ENCODE results near the gene MCC. TPM values are rescaled to one million over a fixed set of nuclear protein-coding genes. Genes with fewer than 3 reads are reported as not detected.

Gene MCC
- total RNA-seq, 1 experiment from 2014 or later = 23.5 TPM

DNA sequence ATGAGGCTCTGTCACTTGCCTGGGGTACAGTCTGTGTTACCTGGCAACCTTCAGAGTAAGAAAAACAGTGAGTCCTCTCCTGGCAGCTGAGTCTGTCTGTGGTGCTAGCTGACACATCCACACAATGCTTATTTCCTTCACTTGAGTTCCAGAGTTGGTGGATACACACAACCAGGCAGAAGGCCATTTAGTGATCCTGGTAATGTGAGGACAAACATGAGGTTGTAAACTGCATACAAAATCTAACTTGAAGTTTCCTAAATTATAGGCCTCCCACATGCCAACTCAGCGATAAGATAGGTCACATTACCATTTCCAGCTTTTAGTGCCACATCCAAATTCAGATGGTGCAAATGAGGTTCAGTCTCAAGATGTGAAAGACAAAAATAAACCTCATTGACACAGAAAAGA lies 386.1 kb downstream of the MCC start:
- CTCF ChIA-PET = no interaction called here
- ATAC-seq (no peak), DNase-seq (ENCODE audit: low spot score) (no peak)
- POLR2A ChIA-PET = no interaction called here
- no peak for TF ChIP-seq KAT7 (CRISPR knock-in tag; IDR thresholded peaks at IDR 0.05; ENCODE audit: borderline replicate concordance)
- TF ChIP-seq, protein P1, sequence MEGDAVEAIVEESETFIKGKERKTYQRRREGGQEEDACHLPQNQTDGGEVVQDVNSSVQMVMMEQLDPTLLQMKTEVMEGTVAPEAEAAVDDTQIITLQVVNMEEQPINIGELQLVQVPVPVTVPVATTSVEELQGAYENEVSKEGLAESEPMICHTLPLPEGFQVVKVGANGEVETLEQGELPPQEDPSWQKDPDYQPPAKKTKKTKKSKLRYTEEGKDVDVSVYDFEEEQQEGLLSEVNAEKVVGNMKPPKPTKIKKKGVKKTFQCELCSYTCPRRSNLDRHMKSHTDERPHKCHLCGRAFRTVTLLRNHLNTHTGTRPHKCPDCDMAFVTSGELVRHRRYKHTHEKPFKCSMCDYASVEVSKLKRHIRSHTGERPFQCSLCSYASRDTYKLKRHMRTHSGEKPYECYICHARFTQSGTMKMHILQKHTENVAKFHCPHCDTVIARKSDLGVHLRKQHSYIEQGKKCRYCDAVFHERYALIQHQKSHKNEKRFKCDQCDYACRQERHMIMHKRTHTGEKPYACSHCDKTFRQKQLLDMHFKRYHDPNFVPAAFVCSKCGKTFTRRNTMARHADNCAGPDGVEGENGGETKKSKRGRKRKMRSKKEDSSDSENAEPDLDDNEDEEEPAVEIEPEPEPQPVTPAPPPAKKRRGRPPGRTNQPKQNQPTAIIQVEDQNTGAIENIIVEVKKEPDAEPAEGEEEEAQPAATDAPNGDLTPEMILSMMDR (IDR thresholded peaks at IDR 0.05) = no peak
- TF ChIP-seq, protein P2, sequence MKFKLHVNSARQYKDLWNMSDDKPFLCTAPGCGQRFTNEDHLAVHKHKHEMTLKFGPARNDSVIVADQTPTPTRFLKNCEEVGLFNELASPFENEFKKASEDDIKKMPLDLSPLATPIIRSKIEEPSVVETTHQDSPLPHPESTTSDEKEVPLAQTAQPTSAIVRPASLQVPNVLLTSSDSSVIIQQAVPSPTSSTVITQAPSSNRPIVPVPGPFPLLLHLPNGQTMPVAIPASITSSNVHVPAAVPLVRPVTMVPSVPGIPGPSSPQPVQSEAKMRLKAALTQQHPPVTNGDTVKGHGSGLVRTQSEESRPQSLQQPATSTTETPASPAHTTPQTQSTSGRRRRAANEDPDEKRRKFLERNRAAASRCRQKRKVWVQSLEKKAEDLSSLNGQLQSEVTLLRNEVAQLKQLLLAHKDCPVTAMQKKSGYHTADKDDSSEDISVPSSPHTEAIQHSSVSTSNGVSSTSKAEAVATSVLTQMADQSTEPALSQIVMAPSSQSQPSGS (CRISPR knock-in tag; IDR thresholded peaks at IDR 0.05; ENCODE audit: borderline replicate concordance, low read depth) = no peak
- H3K4me3 Mint-ChIP-seq = no peak overlapping the region
- H3K27me3 Mint-ChIP-seq (ENCODE audit: low read depth) = no peaks in the 10 kb centered on the region
- no peaks in the 10 kb centered on the region for H3K9me3 Mint-ChIP-seq
- no peaks in the 10 kb centered on the region for H3K4me1 Mint-ChIP-seq
- H3K27ac Mint-ChIP-seq = no peak overlapping the region
- peaks cover 4% of the 10 kb centered on the region for H3K36me3 Mint-ChIP-seq

DNA sequence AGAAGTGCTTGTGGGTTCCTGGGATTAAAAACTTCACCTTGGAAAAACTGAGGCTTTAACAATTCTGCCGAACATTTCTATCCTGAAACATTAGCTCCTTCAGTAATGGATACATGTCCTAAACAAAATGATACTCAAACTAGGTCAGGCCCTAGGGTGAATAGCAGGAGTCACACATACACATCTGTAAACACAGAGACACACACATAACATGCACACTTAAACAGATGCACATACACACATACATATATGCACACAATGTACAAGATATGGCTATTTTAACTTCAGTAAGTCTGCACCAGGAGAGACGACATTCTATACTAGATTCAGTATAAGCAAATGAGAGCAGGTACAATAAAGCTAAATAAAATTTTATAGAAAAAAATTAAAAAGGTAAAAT lies 387.3 kb downstream of the MCC start:
- DNase-seq (ENCODE audit: low spot score) (no peak), ATAC-seq (no peak)
- Mint-ChIP-seq H3K27me3 (ENCODE audit: low read depth) (no peaks in the 10 kb centered on the region), H3K27ac (no peak overlapping the region), H3K9me3 (no peaks in the 10 kb centered on the region), H3K36me3 (peaks cover 4% of the 10 kb centered on the region), H3K4me1 (no peaks in the 10 kb centered on the region), H3K4me3 (no peak overlapping the region)
- ChIA-PET CTCF (interaction anchor here (0.6 kb wide), 2 partner anchors 20 to 73 kb away, joined by 3 read pairs; no protein-coding TSS in a partner anchor), POLR2A (interaction anchor here (0.8 kb wide), 1 partner anchor 523 kb away, joined by 10 read pairs; no protein-coding TSS in a partner anchor)
- TF ChIP-seq, protein P3, sequence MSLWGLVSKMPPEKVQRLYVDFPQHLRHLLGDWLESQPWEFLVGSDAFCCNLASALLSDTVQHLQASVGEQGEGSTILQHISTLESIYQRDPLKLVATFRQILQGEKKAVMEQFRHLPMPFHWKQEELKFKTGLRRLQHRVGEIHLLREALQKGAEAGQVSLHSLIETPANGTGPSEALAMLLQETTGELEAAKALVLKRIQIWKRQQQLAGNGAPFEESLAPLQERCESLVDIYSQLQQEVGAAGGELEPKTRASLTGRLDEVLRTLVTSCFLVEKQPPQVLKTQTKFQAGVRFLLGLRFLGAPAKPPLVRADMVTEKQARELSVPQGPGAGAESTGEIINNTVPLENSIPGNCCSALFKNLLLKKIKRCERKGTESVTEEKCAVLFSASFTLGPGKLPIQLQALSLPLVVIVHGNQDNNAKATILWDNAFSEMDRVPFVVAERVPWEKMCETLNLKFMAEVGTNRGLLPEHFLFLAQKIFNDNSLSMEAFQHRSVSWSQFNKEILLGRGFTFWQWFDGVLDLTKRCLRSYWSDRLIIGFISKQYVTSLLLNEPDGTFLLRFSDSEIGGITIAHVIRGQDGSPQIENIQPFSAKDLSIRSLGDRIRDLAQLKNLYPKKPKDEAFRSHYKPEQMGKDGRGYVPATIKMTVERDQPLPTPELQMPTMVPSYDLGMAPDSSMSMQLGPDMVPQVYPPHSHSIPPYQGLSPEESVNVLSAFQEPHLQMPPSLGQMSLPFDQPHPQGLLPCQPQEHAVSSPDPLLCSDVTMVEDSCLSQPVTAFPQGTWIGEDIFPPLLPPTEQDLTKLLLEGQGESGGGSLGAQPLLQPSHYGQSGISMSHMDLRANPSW (CRISPR knock-in tag; conservative IDR thresholded peaks at IDR 0.05; ENCODE audit: low read depth) = no peak
- no peak for TF ChIP-seq HMGA2 (CRISPR knock-in tag; IDR thresholded peaks at IDR 0.05)
- TF ChIP-seq, protein P4, sequence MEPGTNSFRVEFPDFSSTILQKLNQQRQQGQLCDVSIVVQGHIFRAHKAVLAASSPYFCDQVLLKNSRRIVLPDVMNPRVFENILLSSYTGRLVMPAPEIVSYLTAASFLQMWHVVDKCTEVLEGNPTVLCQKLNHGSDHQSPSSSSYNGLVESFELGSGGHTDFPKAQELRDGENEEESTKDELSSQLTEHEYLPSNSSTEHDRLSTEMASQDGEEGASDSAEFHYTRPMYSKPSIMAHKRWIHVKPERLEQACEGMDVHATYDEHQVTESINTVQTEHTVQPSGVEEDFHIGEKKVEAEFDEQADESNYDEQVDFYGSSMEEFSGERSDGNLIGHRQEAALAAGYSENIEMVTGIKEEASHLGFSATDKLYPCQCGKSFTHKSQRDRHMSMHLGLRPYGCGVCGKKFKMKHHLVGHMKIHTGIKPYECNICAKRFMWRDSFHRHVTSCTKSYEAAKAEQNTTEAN (CRISPR knock-in tag; IDR thresholded peaks at IDR 0.05) = no peak
- no peak for TF ChIP-seq CBFB (CRISPR knock-in tag; IDR thresholded peaks at IDR 0.05; ENCODE audit: low read depth)
- TF ChIP-seq, protein P5, sequence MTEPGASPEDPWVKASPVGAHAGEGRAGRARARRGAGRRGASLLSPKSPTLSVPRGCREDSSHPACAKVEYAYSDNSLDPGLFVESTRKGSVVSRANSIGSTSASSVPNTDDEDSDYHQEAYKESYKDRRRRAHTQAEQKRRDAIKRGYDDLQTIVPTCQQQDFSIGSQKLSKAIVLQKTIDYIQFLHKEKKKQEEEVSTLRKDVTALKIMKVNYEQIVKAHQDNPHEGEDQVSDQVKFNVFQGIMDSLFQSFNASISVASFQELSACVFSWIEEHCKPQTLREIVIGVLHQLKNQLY (CRISPR knock-in tag; IDR thresholded peaks at IDR 0.05) = no peak
- TF ChIP-seq NR3C1 (CRISPR knock-in tag; conservative IDR thresholded peaks at IDR 0.05; ENCODE audit: low read depth) = no peak
- no peak for TF ChIP-seq ETV6 (CRISPR knock-in tag; IDR thresholded peaks at IDR 0.05)
- TF ChIP-seq, protein P6, sequence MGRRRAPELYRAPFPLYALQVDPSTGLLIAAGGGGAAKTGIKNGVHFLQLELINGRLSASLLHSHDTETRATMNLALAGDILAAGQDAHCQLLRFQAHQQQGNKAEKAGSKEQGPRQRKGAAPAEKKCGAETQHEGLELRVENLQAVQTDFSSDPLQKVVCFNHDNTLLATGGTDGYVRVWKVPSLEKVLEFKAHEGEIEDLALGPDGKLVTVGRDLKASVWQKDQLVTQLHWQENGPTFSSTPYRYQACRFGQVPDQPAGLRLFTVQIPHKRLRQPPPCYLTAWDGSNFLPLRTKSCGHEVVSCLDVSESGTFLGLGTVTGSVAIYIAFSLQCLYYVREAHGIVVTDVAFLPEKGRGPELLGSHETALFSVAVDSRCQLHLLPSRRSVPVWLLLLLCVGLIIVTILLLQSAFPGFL (CRISPR knock-in tag; IDR thresholded peaks at IDR 0.05; ENCODE audit: borderline replicate concordance) = no peak
- TF ChIP-seq, protein P7, sequence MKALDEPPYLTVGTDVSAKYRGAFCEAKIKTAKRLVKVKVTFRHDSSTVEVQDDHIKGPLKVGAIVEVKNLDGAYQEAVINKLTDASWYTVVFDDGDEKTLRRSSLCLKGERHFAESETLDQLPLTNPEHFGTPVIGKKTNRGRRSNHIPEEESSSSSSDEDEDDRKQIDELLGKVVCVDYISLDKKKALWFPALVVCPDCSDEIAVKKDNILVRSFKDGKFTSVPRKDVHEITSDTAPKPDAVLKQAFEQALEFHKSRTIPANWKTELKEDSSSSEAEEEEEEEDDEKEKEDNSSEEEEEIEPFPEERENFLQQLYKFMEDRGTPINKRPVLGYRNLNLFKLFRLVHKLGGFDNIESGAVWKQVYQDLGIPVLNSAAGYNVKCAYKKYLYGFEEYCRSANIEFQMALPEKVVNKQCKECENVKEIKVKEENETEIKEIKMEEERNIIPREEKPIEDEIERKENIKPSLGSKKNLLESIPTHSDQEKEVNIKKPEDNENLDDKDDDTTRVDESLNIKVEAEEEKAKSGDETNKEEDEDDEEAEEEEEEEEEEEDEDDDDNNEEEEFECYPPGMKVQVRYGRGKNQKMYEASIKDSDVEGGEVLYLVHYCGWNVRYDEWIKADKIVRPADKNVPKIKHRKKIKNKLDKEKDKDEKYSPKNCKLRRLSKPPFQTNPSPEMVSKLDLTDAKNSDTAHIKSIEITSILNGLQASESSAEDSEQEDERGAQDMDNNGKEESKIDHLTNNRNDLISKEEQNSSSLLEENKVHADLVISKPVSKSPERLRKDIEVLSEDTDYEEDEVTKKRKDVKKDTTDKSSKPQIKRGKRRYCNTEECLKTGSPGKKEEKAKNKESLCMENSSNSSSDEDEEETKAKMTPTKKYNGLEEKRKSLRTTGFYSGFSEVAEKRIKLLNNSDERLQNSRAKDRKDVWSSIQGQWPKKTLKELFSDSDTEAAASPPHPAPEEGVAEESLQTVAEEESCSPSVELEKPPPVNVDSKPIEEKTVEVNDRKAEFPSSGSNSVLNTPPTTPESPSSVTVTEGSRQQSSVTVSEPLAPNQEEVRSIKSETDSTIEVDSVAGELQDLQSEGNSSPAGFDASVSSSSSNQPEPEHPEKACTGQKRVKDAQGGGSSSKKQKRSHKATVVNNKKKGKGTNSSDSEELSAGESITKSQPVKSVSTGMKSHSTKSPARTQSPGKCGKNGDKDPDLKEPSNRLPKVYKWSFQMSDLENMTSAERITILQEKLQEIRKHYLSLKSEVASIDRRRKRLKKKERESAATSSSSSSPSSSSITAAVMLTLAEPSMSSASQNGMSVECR (CRISPR knock-in tag; IDR thresholded peaks at IDR 0.05; ENCODE audit: borderline replicate concordance) = no peak
- TF ChIP-seq, protein P8, sequence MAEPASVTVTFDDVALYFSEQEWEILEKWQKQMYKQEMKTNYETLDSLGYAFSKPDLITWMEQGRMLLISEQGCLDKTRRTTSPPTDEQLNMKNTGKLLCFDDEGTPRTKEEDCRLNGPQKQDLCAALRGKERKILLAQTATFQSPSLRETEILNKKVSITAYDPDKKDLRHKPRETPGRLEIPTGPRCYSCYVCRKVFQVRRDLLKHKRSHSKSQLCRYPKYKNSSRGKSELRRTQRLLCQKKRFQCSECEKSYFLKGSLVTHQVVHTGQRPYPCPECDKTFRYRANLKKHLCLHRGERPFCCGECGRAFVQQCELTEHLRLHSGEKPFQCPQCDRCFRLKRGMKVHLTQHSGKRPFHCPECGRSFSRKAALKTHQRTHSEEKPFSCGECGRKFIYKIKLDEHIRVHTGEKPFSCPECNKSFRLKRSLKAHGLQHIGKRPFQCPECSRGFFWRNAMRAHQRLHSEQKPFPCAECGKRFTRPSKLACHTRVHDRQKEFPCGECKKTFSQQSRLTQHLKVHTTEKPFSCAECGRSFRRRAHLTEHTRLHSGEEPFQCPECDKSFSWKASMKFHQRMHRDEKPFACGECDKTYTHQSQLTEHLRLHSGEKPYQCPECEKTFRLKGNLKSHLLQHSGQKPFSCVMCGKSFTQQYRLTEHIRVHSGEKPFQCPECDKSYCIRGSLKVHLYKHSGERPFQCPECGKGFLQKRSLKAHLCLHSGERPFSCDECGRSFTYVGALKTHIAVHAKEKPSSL (CRISPR knock-in tag; conservative IDR thresholded peaks at IDR 0.05) = no peak
- no peak for TF ChIP-seq FOXK1 (CRISPR knock-in tag; IDR thresholded peaks at IDR 0.05)
- no peak for TF ChIP-seq ZNF396 (CRISPR knock-in tag; IDR thresholded peaks at IDR 0.05; ENCODE audit: borderline replicate concordance)
